Fibroblast of the aortic adventitia (primary cell): ENCODE results near the gene POU2F1. TPM values are rescaled to one million over a fixed set of nuclear protein-coding genes. Genes with fewer than 3 reads are reported as not detected.

Experiments
- DNase-seq: peaks from one replicate; pipeline ENCODE4 v3.0.0-alpha.2; 2010; ENCODE audit warnings: low read depth
- H3K4me3 ChIP-seq: 2 replicates; pipeline ENCODE4 v1.5.1; 2011; ENCODE audit warnings: low read depth, mild to moderate bottlenecking, control low read depth, low read length, moderate library complexity
- CTCF ChIP-seq: IDR thresholded peaks from 2 replicates; pipeline ENCODE4 v1.5.1; 2011; ENCODE audit warnings: mild to moderate bottlenecking, low read length, control low read depth, inconsistent platforms; ENCODE audit not compliant: insufficient read depth
- total RNA-seq: library from RNA; depleted of rRNA; stranded (reverse); fragments of >200 nt; gene quantifications from 2 replicates; pipeline ENCODE4 v1.2.3, GENCODE V29; 2012; ENCODE audit warnings: low replicate concordance

POU2F1 gene
- total RNA-seq, 1 donor, result 10.7 TPM

GRCh38 chr1:167388976-167389375 lies 168.3 kb downstream of the POU2F1 start:
- no peak overlapping the region for H3K4me3 ChIP-seq
- no peak for DNase-seq
- no peak for TF ChIP-seq CTCF

GRCh38 chr1:167392200-167392696 lies 171.6 kb downstream of the POU2F1 start:
- TF ChIP-seq CTCF, result no peak
- H3K4me3 ChIP-seq, result no peak overlapping the region
- no peak for DNase-seq

- TF ChIP-seq CTCF, result no peak
- no peak overlapping the region for H3K4me3 ChIP-seq
- DNase-seq, result no peak
Measured at GRCh38 chr1:167400359-167400953, 179.8 kb downstream of the POU2F1 start.

- DNase-seq, result peak; percentile 61
- no peak overlapping the region for H3K4me3 ChIP-seq
- TF ChIP-seq CTCF, result peak; percentile 64
Measured at GRCh38 chr1:167401260-167401873, 180.7 kb downstream of the POU2F1 start.

- peak; percentile 46 for DNase-seq
Measured at GRCh38 chr1:167404161-167404888, 183.6 kb downstream of the POU2F1 start.

GRCh38 chr1:167404908-167405307 lies 184.2 kb downstream of the POU2F1 start:
- DNase-seq, result no peak
- H3K4me3 ChIP-seq, result no peak overlapping the region
- no peak for TF ChIP-seq CTCF

More at GRCh38 chr1:167404161-167404888, 183.6 kb downstream of the POU2F1 start:
- no peak for TF ChIP-seq CTCF
- no peak overlapping the region for H3K4me3 ChIP-seq
